GM12891 (cell line): ENCODE results near the gene PI4KA.

Source experiments
- PAX5 ChIP-seq: IDR thresholded peaks from 2 replicates; pipeline ENCODE4 v1.6.1; 2011; ENCODE audit warnings: low read length, moderate library complexity, mild to moderate bottlenecking; ENCODE audit not compliant: insufficient read depth, severe bottlenecking
- POLR2A ChIP-seq: IDR thresholded peaks from 2 replicates; pipeline ENCODE4 v1.6.1; 2011; ENCODE audit warnings: low read depth, low read length, control low read depth

DNA sequence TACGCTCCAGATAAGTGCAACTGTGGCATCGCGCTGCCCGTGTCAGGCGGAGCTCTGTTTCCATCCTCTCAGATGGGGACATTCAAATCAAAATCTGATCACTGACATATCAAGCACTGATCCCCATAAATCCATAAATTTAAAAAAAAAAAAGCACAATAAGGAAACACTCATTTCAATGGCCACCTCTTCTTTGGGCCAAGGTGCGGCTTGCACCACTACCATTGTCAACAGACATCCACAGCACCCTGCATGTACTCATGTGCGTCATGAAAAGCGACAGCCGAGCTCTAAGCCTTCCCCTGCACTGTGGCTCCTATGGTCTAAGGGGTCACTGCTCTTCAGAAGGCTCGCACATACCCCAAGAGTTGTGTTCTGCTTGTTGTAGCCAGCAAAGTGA, 111.4 kb downstream of the PI4KA start:
- TF ChIP-seq PAX5 (no peak), POLR2A (no peak)
